Measurements from ENCODE around the gene PRKAR2B. TPM values are rescaled to one million over a fixed set of nuclear protein-coding genes. Genes with fewer than 3 reads are reported as not detected.

Gene PRKAR2B
- total and polyA plus RNA-seq, 2 experiments from 2014 or later: 48.8 to 50.6 TPM

GRCh38 chr7:107017965-107018719 lies 26.4 kb upstream of the PRKAR2B start:
- peaks cover 2% of the 10 kb centered on the region for H3K27me3 Mint-ChIP-seq (ENCODE audit: insufficient read depth, low read depth, poor library complexity)
- peaks cover 12% of the 10 kb centered on the region for H3K9me2 ChIP-seq (ENCODE audit: insufficient read depth)
- no peak for ATAC-seq
- H3K4me1 Mint-ChIP-seq: peaks cover 31% of the 10 kb centered on the region
- H2AFZ ChIP-seq: 0 out of 2 replicates have a peak overlapping the region, but pooled peaks have one; percentile 66
- H3K4me3 ChIP-seq: no peak overlapping the region
- H3K4me2 ChIP-seq: no peak overlapping the region
- H3K36me3 ChIP-seq (ENCODE audit: insufficient read depth): no peaks in the 10 kb centered on the region
- H3K27me3 ChIP-seq (ENCODE audit: insufficient read depth): no peaks in the 10 kb centered on the region
- H3K27ac Mint-ChIP-seq: no peak overlapping the region
- H3K4me3 Mint-ChIP-seq: no peak overlapping the region
- H3K4me1 ChIP-seq (ENCODE audit: insufficient read depth): peaks cover 31% of the 10 kb centered on the region
- H3K36me3 Mint-ChIP-seq (ENCODE audit: low read depth): no peaks in the 10 kb centered on the region
- H3F3A ChIP-seq (replicated peaks; ENCODE audit: low read depth): no peaks in the 10 kb centered on the region
- TF ChIP-seq NANOG (IDR thresholded peaks at IDR 0.05; ENCODE audit: borderline replicate concordance) (no peak), POLR2AphosphoS5 (IDR thresholded peaks at IDR 0.05; ENCODE audit: low read depth) (no peak), CTCF (conservative IDR thresholded peaks at IDR 0.05; ENCODE audit: low read depth in 2 of 2) (no peak), EZH2phosphoT487 (IDR thresholded peaks at IDR 0.05; ENCODE audit: unreplicated experiment) (no peak), ZNF331 (CRISPR knock-in tag; IDR thresholded peaks at IDR 0.05; ENCODE audit: low read depth) (no peak), ZNF114 (CRISPR knock-in tag; IDR thresholded peaks at IDR 0.05) (no peak), JUNB (IDR thresholded peaks at IDR 0.05; ENCODE audit: unreplicated experiment) (no peak), EZH2 (IDR thresholded peaks at IDR 0.05; ENCODE audit: low read depth, unreplicated experiment) (no peak), REST (IDR thresholded peaks at IDR 0.05; ENCODE audit: unreplicated experiment) (no peak), ETS1 (IDR thresholded peaks at IDR 0.05) (no peak), ZNF462 (CRISPR knock-in tag; IDR thresholded peaks at IDR 0.05) (no peak), CREB1 (CRISPR knock-in tag; IDR thresholded peaks at IDR 0.05; ENCODE audit: low read depth) (no peak), STAT1 (IDR thresholded peaks at IDR 0.05; ENCODE audit: unreplicated experiment) (no peak)
- H3K9me3 Mint-ChIP-seq: no peaks in the 10 kb centered on the region
- no peaks in the 10 kb centered on the region; the same call in 1 of the 2 replicates for H4K20me1 ChIP-seq (replicated peaks; ENCODE audit: insufficient read depth)
- no peak for DNase-seq (ENCODE audit: low spot score)
- no peak overlapping the region for H3K27ac ChIP-seq (ENCODE audit: low read depth)
- H3K79me2 ChIP-seq (replicated peaks; ENCODE audit: insufficient read depth): no peaks in the 10 kb centered on the region

Data from GM23338 (cell line).